Keratinocyte (primary cell): ENCODE results near the gene AJM1. TPM values are rescaled to one million over a fixed set of nuclear protein-coding genes. Genes with fewer than 3 reads are reported as not detected.

Experiments
- DNase-seq: peaks from one replicate; pipeline ENCODE4 v3.0.0-alpha.2; 2011; ENCODE audit warnings: low read depth, missing footprints, low spot score
- FAIRE-seq: peaks from 2 replicates; lab custom pipeline; 2011; peaks lifted over from hg19 to GRCh38; lab: Jason Lieb, UNC
- H2AFZ ChIP-seq: 2 replicates; pipeline ENCODE4 v1.6.0; 2012; ENCODE audit warnings: low read length, control low read depth, inconsistent platforms; ENCODE audit not compliant: control insufficient read depth
- H3K27ac ChIP-seq: 2 replicates; pipeline ENCODE4 v1.5.1; 2011; ENCODE audit warnings: low read length; ENCODE audit not compliant: control insufficient read depth, insufficient read depth
- H3K27me3 ChIP-seq: 3 replicates; pipeline ENCODE4 v1.6.0; 2011; ENCODE audit warnings: low read length; ENCODE audit not compliant: control insufficient read depth, insufficient read depth; ENCODE audit errors: extremely low read depth
- H3K36me3 ChIP-seq, 2 experiments: 2 replicates in 1 of 2; 3 replicates in 1 of 2; pipeline ENCODE4 v1.5.1; 2011; ENCODE audit warnings: low read length in 2 of 2, mild to moderate bottlenecking in 1 of 2; ENCODE audit not compliant: control insufficient read depth in 2 of 2, insufficient read depth in 2 of 2; ENCODE audit errors: extremely low read depth in 1 of 2
- H3K4me1 ChIP-seq: 3 replicates; pipeline ENCODE4 v1.5.1; 2011; ENCODE audit warnings: low read length; ENCODE audit not compliant: control insufficient read depth, insufficient read depth; ENCODE audit errors: extremely low read depth
- H3K4me2 ChIP-seq: 3 replicates; pipeline ENCODE4 v1.6.0; 2011; ENCODE audit warnings: low read depth, low read length; ENCODE audit not compliant: control insufficient read depth, insufficient read depth; ENCODE audit errors: extremely low read depth
- H3K4me3 ChIP-seq, 3 experiments: fragments of 200-600 bp in 1 of 3; sonication (generic) in 1 of 3; 2 replicates in 2 of 3; 3 replicates in 1 of 3; pipeline ENCODE4 v1.5.1; 2011 to 2016; ENCODE audit warnings: low read length in 3 of 3, mild to moderate bottlenecking in 3 of 3, control low read depth in 2 of 3, inconsistent platforms in 1 of 3, low read depth in 1 of 3, mixed read lengths in 1 of 3, mixed run types in 1 of 3, moderate library complexity in 1 of 3; ENCODE audit not compliant: control insufficient read depth in 2 of 3, insufficient read depth in 2 of 3; ENCODE audit errors: extremely low read depth in 1 of 3
- H3K79me2 ChIP-seq: 2 replicates; pipeline ENCODE4 v1.6.0; 2012; ENCODE audit warnings: low read length; ENCODE audit not compliant: control insufficient read depth, insufficient read depth
- H3K9ac ChIP-seq: 3 replicates; pipeline ENCODE4 v1.6.0; 2011; ENCODE audit warnings: low read length; ENCODE audit not compliant: control insufficient read depth, insufficient read depth; ENCODE audit errors: extremely low read depth
- H3K9me1 ChIP-seq: 3 replicates; pipeline ENCODE4 v1.6.0; 2011; ENCODE audit warnings: low read length; ENCODE audit not compliant: control insufficient read depth, insufficient read depth; ENCODE audit errors: extremely low read depth
- H3K9me3 ChIP-seq: 2 replicates; pipeline ENCODE4 v1.5.1; 2012; ENCODE audit warnings: low read depth, low read length; ENCODE audit not compliant: control insufficient read depth
- H4K20me1 ChIP-seq: 3 replicates; pipeline ENCODE4 v1.6.0; 2011; ENCODE audit warnings: low read length; ENCODE audit not compliant: control insufficient read depth, insufficient read depth; ENCODE audit errors: extremely low read depth
- CTCF ChIP-seq, 3 experiments: IDR thresholded peaks in 1 of 3; conservative IDR thresholded peaks in 1 of 3; optimal IDR thresholded peaks in 1 of 3; 2 replicates in 2 of 3; 3 replicates in 1 of 3; pipeline versions ENCODE3 to v1.5.1; 2011; ENCODE audit warnings: low read length in 3 of 3, mild to moderate bottlenecking in 3 of 3, moderate library complexity in 2 of 3, control low read depth in 1 of 3, inconsistent platforms in 1 of 3; ENCODE audit not compliant: insufficient read depth in 2 of 3; ENCODE audit errors: extremely low read depth in 1 of 3
- EZH2 ChIP-seq: IDR thresholded peaks from one replicate; pipeline ENCODE4 v1.6.1; 2012; ENCODE audit warnings: inconsistent platforms, mild to moderate bottlenecking, low read length, moderate library complexity
- dilution Hi-C: fragments of 300-500 bp; cut with MboI; formaldehyde crosslinking; loops from one replicate; pipeline ENCODE4 v1.7.0; 2020; ENCODE audit warnings: low sequenced_read_pairs; ENCODE audit not compliant: extremely low pct_ligation_motif_present
- polyA plus RNA-seq, 5 experiments: library from polyadenylated mRNA; depleted of rRNA in 3 of 5; stranded (reverse) in 3 of 5; stranded (forward) in 1 of 5; unstranded in 1 of 5; fragments of >200 nt; gene quantifications; 1 replicate in 1 of 5; 2 replicates in 3 of 5; 3 replicates in 1 of 5; pipeline versions ENCODE4 v1.2.1 to v1.2.3, GENCODE V29; 2011 to 2012; ENCODE audit warnings: missing spikeins in 2 of 5, low read depth in 1 of 5, low replicate concordance in 1 of 5

Gene AJM1
- polyA plus RNA-seq, 1 donor (not counting 4 experiments of a cell fraction or from before 2014, with no cell fraction given): 0.12 TPM

- TF ChIP-seq CTCF (optimal IDR thresholded peaks at IDR 0.05 in 1 of 3, IDR thresholded peaks at IDR 0.05 in 1 of 3, conservative IDR thresholded peaks at IDR 0.05 in 1 of 3; ENCODE audit: extremely low read depth in 1 of 3, insufficient read depth in 2 of 3, low read length in 3 of 3) (no peak), EZH2 (no peak)
- DNase-seq (no peak), FAIRE-seq (no peak)
- Histone ChIP-seq H4K20me1 (peaks cover 8% of the 10 kb centered on the region), H3K79me2 (peaks cover 21% of the 10 kb centered on the region), H3K9me1 (no peaks in the 10 kb centered on the region), H3K4me3 (no peak overlapping the region), H3K27me3 (no peaks in the 10 kb centered on the region), H3K36me3 (peaks cover 22% of the 10 kb centered on the region in 2 experiments), H2AFZ (no peak overlapping the region), H3K4me1 (peaks cover 5% of the 10 kb centered on the region), H3K27ac (no peak overlapping the region), H3K9me3 (no peaks in the 10 kb centered on the region), H3K4me2 (no peak overlapping the region), H3K9ac (no peak overlapping the region)
- dilution Hi-C loops: no loop called here
These were observed 18.9 kb downstream of the AJM1 start for GRCh38 chr9:136860933-136861873.

- Histone ChIP-seq H3K27me3 (no peaks in the 10 kb centered on the region), H3K79me2 (peaks cover 21% of the 10 kb centered on the region), H3K4me3 (no peak overlapping the region), H2AFZ (no peak overlapping the region), H4K20me1 (peaks cover 8% of the 10 kb centered on the region), H3K36me3 (peaks cover 22% of the 10 kb centered on the region in 2 experiments), H3K9ac (no peak overlapping the region), H3K27ac (no peak overlapping the region), H3K9me3 (no peaks in the 10 kb centered on the region), H3K9me1 (no peaks in the 10 kb centered on the region), H3K4me1 (peaks cover 5% of the 10 kb centered on the region), H3K4me2 (no peak overlapping the region)
- FAIRE-seq: no peak
- DNase-seq: no peak
- TF ChIP-seq EZH2 (no peak), CTCF (optimal IDR thresholded peaks at IDR 0.05 in 1 of 3, IDR thresholded peaks at IDR 0.05 in 1 of 3, conservative IDR thresholded peaks at IDR 0.05 in 1 of 3; ENCODE audit: extremely low read depth in 1 of 3, insufficient read depth in 2 of 3, low read length in 3 of 3) (no peak)
- dilution Hi-C loops: no loop called here
These were observed 19.7 kb downstream of the AJM1 start for GRCh38 chr9:136861874-136862457.
